Placental epithelial cell (primary cell): ENCODE data around the gene AREL1. TPM values are rescaled to one million over a fixed set of nuclear protein-coding genes. Genes with fewer than 3 reads are reported as not detected.

Experiments used
- small RNA-seq: library from RNA; depleted of rRNA; stranded (forward); fragments of <200 nt; gene quantifications from one replicate; pipeline ENCODE3, GENCODE V24; 2012
- total RNA-seq: library from RNA; depleted of rRNA; stranded (reverse); fragments of >200 nt; gene quantifications from 2 replicates; pipeline ENCODE4 v1.2.3, GENCODE V29; 2012

Gene AREL1, protein sequence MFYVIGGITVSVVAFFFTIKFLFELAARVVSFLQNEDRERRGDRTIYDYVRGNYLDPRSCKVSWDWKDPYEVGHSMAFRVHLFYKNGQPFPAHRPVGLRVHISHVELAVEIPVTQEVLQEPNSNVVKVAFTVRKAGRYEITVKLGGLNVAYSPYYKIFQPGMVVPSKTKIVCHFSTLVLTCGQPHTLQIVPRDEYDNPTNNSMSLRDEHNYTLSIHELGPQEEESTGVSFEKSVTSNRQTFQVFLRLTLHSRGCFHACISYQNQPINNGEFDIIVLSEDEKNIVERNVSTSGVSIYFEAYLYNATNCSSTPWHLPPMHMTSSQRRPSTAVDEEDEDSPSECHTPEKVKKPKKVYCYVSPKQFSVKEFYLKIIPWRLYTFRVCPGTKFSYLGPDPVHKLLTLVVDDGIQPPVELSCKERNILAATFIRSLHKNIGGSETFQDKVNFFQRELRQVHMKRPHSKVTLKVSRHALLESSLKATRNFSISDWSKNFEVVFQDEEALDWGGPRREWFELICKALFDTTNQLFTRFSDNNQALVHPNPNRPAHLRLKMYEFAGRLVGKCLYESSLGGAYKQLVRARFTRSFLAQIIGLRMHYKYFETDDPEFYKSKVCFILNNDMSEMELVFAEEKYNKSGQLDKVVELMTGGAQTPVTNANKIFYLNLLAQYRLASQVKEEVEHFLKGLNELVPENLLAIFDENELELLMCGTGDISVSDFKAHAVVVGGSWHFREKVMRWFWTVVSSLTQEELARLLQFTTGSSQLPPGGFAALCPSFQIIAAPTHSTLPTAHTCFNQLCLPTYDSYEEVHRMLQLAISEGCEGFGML
- total RNA-seq = 29.4 and 37.5 TPM in 2 replicates

DNA sequence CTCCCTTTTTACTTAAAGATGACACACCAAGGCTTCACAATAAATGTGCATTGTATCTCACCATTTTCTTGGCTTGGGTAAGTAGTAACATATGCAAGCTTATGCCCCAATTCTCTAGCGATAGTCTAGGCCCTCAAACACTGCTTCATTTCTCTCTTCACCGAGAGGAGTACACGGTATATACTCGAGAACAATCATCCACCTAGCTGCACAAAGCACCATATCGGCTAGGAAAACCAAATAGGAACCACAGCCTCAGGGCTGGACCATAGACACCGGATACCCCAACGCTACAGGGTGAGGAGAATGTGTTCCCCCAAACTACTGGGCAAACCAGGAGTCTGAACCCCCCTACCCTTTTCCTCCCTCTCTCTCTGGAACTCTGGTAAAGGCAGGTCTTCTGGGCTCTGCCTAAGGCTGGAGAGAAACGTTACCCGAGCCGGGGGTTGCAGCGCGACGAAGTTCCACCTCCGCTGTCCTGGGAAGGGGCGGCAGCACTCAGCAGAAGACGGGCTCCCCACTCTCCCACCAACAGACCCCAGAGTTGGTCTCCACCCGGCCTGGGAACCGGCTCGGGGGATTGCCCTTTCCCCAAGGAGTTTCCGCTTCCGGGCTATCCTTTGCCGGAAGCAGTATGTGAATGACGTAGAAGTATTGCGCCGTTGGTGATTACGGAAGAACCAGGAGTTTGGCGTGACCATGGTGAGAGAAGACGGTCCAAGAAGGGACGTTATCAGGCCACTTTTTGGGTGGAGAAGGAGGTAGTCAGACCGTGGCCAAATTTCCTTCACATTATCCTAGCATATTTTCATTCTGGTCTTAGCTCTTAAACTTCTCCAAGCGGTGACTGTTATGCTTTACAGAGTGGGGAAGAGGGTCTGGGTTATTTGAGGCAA lies at the start of gene AREL1, which contains the start of gene FCF1:
Gene AREL1, minus strand, starts transcription at position 582 of the 896 bp plus-strand sequence. CDS start 27,465 bp downstream, outside the sequence.
Gene FCF1, plus strand, starts transcription at position 646 of the 896 bp plus-strand sequence. Its CDS starts 54 bp downstream, at position 700.

DNA sequence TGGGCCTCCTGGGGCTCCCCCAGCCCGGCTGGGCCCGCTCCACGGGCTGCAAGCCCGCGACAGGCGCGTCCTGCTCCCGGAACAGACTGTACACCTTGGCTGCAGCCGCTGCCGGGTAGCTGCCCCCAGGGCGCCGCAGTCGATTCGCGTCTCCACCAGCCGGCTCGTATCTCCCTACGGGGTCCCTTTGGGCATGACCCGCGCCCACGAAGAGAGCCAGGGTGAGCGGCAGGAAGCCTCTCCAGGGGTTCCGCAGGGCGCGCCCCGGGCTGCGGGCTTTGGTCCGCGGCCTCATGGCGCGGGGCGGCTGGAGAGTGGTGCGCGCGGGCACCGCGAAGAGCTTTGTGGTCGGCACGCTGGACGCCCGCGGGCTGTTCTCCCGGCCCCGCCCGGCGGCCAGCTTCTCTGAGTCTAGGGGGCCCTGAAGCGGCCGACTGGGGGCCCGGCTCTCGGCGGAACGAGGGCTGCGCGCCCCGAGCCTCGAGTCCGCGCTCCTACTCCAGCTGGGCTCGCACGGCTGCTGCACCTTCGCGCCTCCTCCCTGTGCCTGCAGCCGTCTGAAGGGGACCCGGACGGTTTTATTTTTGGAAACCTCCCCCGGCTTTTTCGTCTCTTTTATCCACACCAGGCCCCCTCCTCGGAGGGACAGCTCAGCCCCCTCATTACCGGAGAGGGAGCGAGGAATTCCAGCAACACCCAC lies 101.1 kb downstream of the AREL1 start, which contains the start of gene LTBP2:
Gene LTBP2, minus strand, starts transcription at position 588 of the 700 bp plus-strand sequence. Its CDS starts 293 bp downstream, at position 295.

Small RNA genes lying within 50 kb of the gene (small RNA-seq; reads per million reads assigned to genes)
- not detected for gene RF00409

Other genes starting within 250 kb of the AREL1 start
- gene NPC2, start 219.8 kb downstream of the AREL1 start, total RNA-seq = 281 and 283 TPM in 2 replicates
- 13.1 and 18.1 TPM in 2 replicates for gene ISCA2, start 219.3 kb downstream of the AREL1 start, total RNA-seq
- gene LTBP2, start 100.8 kb downstream of the AREL1 start, total RNA-seq = 47.9 and 157 TPM in 2 replicates
- gene FCF1, start 64 bp upstream of the AREL1 start, total RNA-seq = 19.2 and 32.5 TPM in 2 replicates
- gene YLPM1, start 50.2 kb upstream of the AREL1 start, total RNA-seq = 23.4 and 34.9 TPM in 2 replicates
- gene PROX2, start 163.1 kb upstream of the AREL1 start, total RNA-seq = not detected in 2 replicates
- gene DLST, start 168.8 kb upstream of the AREL1 start, total RNA-seq = 51.1 and 53.4 TPM in 2 replicates
- 2.1 TPM in 1 of 2 replicates, not detected in the other for gene RPS6KL1, start 210.2 kb upstream of the AREL1 start, total RNA-seq
- gene PGF, start 242.5 kb upstream of the AREL1 start, total RNA-seq = under 0.01 TPM in 1 of 2 replicates, not detected in the other